Glomerular endothelial cell (primary cell): Measurements from ENCODE around the gene SYNE2. TPM values are rescaled to one million over a fixed set of nuclear protein-coding genes. Genes with fewer than 3 reads are reported as not detected.
A peak's percentile ranks its signal among the peaks of the same experiment; 100 is the strongest.

ENCODE experiments used
- DNase-seq: peaks from one replicate; pipeline ENCODE4 v3.0.0-alpha.2; 2011; ENCODE audit warnings: low read depth, low spot score; ENCODE audit errors: extremely low read depth
- total RNA-seq: library from RNA; depleted of rRNA; stranded (reverse); fragments of >200 nt; gene quantifications from 2 replicates; pipeline ENCODE4 v1.2.3, GENCODE V29; 2015

SYNE2 gene
- total RNA-seq, 1 donor from 2014 or later: 35.6 TPM

GRCh38 chr14:63874223-63874622 lies 21.4 kb downstream of the SYNE2 start:
- DNase-seq: no peak

- DNase-seq: no peak
Observed at GRCh38 chr14:63875311-63875710, 22.5 kb downstream of the SYNE2 start.

DNA sequence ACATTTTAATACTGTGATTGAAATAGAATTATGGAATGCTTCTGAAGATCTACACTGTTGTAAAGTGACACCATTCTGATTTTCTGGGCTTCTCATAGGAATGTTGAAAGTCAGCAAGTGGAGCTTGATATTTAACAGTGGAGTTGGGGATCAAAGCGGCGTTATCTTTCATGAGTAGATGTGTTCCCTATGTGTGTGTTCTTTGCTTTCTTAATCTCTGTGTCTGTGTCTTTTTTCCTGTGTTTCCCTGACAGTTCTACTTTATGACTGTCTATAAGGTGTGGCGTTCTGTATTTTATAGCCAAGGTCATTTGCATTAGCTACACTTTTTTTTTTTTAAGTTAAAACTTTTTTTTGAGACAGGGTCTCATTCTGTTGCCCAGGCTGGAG lies 24.7 kb downstream of the SYNE2 start:
- no peak for DNase-seq

DNA sequence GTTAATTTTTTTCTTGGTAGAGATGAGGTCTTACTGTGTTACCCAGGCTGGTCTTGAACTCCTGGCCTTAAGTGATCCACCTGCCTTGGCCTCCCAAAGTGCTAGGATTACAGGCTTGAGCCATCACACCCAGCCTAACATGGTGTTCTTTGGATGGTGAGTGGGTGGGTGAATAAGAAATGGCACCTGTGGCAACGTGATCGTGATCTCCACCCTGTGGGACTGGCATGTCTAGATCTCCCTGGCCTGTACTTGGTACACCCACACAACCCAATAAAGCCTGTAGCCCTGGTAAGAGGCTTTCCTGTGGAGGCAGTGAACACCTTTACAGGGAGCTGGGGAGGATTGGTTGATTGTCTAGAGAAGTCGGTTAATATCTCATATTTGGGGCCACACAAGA lies 25.2 kb downstream of the SYNE2 start:
- no peak for DNase-seq

- DNase-seq: no peak
Observed at GRCh38 chr14:63878792-63879191, 26.0 kb downstream of the SYNE2 start.

DNA sequence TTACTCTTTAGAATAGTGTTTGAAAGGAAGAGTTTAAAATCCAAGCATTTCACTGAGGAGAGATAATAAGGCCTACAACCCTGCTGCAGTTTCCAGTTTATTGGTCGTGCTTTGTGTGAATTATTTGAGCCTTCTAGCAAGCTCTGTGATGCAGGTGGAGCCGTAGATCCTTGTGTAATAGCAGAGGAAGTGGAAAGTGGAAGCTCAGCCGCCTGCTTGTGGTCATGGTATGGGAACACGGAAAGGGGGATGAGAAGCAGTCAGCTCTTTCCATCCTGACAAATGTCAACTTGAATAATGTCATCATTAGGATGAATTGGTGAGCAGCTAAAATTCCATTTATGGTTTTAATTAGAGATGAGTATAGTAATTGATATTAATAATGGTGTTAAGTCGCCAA lies 29.1 kb downstream of the SYNE2 start:
- DNase-seq: no peak

DNA sequence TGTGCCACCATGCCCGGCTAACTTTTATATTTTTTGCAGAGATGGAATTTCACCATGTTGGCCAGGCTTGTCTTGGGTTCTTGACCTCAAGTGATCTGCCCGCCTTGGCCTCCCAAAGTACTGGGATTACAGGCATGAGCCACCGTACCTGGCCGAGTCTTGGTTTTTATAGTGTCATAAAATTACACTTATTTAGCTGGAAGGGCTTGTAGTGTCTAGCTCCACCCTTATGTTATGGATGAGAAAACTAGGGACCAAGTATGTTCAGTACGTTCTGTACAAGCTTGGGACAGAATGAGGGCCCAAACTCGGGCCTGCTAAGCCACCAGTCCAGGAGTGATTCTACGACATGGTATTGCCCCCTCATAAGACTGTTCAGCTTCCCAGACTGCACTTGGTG lies 35.1 kb downstream of the SYNE2 start:
- DNase-seq: no peak

DNA sequence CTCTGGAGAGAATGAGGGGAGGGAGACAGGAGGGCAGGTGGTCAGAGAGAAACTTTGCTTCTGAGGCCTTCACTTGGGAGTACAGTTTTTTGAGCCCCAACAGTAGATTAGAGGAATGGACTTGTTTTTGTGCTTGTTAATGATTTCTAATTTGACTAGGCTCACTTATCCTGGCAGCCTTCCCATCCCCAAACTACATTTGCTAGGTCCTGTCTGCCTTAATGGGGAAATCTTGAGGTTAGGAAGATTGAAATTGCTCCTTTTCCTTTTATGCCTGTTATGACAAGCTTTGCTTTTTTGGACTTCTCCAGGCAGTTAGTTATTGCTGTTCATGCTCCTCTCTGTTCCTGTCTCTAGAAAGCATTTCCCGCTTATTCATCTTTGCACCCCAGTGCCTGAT lies 37.7 kb downstream of the SYNE2 start:
- no peak for DNase-seq

GRCh38 chr14:63891148-63891975 lies 38.6 kb downstream of the SYNE2 start:
- no peak for DNase-seq

- DNase-seq: no peak
Observed at GRCh38 chr14:63892265-63892664, 39.5 kb downstream of the SYNE2 start.

- no peak for DNase-seq
Observed at GRCh38 chr14:63893701-63894458, 41.1 kb downstream of the SYNE2 start.

- no peak for DNase-seq
Observed at GRCh38 chr14:63895510-63895909, 42.7 kb downstream of the SYNE2 start.

DNA sequence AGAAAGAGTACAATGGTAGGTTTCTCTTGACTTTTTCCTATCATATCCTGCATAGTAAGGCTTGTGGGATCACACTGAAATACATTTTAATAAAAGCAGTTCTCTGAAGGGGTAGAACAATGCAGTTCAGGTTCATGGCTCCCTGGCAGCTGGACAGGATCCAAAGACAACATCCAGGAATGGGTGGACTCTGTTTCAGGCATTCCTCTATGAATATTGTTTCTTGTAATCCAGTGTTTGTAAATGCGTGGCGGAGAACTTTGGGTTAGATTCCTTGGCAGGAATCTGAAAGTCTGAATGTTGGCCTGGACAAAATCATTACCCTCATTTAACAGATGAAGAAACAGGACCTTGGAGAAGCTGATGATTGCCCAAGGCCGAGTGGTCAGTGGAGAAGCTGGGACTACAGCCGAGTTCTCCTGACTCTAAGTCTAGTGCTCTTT lies 43.5 kb downstream of the SYNE2 start:
- peak; percentile 96 for DNase-seq

DNA sequence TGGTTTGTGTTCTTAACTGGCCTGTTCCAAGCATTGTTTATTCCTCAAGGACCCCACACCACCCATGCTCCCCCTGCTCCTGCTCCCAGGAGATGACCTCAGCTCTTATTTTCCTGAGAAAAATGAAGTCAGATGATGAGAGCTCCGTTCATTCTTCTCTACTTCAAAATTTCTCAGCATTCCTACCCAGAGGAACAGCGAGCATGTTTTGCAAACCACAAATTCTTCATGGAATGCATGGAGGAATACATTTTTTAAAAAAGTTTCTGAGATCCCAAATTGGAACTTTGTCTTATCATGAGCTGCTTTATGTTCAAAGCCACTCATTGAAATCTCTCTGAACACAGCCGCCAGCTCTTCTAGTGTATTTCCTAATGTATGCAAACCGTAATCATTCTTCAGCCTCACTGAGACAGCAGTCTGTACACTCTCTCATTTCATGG lies 44.9 kb downstream of the SYNE2 start:
- no peak for DNase-seq

GRCh38 chr14:63899953-63900352 lies 47.1 kb downstream of the SYNE2 start:
- no peak for DNase-seq

DNA sequence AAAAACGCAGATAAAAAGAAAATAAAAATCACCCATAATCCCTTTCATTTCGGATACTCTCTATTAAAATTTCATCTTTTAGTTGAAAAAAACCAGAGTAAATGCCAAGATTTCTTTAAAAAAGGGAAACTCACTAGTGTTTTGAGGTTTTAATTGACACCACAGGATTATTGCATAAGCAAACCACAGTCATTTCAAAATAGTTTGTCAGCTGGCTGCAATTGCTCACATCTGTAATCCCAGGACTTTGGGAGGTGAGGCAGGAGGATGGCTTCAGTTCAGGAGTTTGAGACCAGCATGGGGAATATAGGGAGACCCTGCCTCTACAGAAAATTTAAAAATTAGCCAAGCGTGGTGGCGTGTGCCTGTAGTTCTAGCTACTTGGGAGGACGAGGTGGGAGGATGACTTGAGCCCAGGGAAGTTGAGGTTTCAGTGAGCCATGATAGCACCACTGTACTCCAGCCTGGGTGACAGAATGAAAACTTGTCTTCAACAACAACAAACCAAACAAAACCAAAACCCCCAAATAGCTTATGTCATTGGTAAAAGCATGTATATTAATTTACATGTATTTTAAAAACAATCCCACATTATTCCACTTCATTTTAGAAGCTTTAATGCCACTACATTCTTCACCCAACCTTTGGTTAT lies 48.8 kb downstream of the SYNE2 start:
- no peak for DNase-seq

DNA sequence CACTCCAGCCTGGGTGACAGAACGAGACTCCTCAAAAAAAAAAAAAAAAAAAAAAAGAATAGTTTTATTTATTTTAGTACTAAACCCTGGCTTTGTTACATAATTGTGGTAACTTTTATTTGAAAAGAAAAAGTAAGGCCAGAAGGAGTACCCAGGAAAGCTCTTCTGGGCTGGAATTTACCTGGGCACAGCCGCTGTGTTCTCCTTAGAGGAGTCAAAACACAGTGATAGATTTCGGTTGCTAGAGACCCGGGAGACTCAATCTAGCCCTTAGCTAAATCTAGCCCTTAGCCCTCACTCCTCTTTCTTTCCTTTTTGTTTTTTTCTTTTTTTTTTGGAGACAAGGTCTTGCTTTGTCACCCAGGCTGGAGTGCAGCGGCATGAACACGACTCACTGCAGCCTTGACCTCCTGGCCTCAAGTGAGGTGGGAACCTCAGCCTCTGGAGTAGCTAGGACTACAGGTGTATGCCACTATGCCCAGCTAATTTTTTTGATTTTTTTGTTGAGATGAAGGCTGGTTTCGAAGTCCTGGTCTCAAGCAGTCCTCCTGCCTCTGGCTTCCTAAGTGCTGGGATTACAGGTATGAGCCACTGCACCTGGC lies 49.7 kb downstream of the SYNE2 start:
- DNase-seq: no peak

- no peak for DNase-seq
Observed at GRCh38 chr14:63904724-63905123, 51.9 kb downstream of the SYNE2 start.

DNA sequence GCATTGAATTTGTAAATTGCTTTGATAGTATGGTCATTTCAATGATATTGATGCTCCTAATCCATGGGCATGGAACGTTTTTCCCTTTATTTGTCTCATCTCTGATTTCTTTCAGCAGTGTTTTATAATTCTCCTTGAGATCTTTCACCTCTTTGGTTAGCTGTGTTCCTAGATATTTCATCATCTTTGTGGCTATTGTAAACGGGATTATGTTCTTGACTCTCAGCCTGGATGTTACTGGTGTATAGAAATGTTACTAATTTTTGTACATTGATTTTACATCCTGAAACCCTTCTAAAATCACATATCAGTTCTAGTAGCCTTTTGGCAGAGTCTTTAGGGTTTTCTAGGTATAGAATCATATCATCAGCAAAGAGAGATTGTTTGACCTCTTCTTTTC lies 52.6 kb downstream of the SYNE2 start:
- DNase-seq: no peak

DNA sequence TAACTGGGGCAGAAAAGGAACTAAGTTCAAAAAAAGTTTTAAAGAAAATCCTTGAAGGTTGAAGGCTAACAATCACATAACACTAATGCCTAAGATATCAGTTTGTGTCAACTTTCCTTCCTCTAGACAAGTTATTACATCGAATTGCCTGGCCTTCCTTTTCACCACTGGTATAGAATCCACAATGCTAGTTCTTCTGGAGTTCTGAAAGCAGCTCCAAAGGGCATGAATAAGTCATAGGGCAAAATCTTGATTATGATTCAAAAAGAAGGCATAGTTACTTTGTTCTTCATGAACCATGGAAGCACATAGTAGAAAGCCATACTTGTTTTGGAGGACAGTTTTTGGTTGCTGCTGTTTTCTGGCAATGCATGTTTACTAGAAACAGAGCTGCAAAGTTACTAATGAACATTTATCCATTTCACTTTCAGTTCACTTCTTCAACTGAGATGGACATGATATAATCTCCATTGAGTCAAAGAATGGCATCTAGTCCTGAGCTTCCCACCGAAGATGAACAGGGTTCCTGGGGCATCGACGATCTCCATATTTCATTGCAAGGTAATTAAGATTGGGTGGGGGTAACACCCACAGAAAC lies 56.0 kb downstream of the SYNE2 start:
- DNase-seq: no peak

DNA sequence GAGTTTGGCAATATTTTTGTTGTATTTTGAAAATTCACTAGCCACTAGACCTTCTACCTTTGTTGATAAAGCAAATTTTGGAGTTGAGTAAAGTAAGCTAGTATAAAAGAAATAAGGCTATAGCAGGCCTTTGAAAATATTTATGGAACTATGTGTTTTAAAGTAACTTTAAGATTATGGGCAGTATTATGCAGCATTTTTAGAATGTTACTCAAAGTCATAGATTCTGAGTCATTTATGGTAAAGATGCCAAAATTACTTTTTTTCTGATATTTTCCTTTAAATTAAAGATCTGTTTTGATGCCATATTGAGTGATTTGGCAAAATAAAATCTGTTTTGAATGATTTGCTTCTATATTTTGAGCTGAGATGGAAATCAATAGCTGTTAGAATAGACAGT lies 57.2 kb downstream of the SYNE2 start:
- DNase-seq: no peak
